Measurements from ENCODE around the gene RCBTB2.

The RCBTB2 gene

GRCh38 chr13:48551329-48551728 is 18.4 kb upstream of the RCBTB2 start:
- DNase-seq (ENCODE audit: low read depth), result no peak
- no peak for TF ChIP-seq CTCF (IDR thresholded peaks at IDR 0.05; ENCODE audit: insufficient read depth, low read depth, low read length, missing control alignments)
- no peak overlapping the region for H3K4me3 ChIP-seq (ENCODE audit: low read length)

- no peak for DNase-seq (ENCODE audit: low read depth)
These were observed 16.8 kb upstream of the RCBTB2 start for GRCh38 chr13:48549658-48550057.

GRCh38 chr13:48547663-48548092 is 14.8 kb upstream of the RCBTB2 start:
- H3K4me3 ChIP-seq (ENCODE audit: low read length), result no peak overlapping the region
- no peak for DNase-seq (ENCODE audit: low read depth)
- no peak for TF ChIP-seq CTCF (IDR thresholded peaks at IDR 0.05; ENCODE audit: insufficient read depth, low read depth, low read length, missing control alignments)

More at GRCh38 chr13:48549658-48550057, 16.8 kb upstream of the RCBTB2 start:
- H3K4me3 ChIP-seq (ENCODE audit: low read length), result no peak overlapping the region
- no peak for TF ChIP-seq CTCF (IDR thresholded peaks at IDR 0.05; ENCODE audit: insufficient read depth, low read depth, low read length, missing control alignments)

- no peak overlapping the region for H3K4me3 ChIP-seq (ENCODE audit: low read length)
- TF ChIP-seq CTCF (IDR thresholded peaks at IDR 0.05; ENCODE audit: insufficient read depth, low read depth, low read length, missing control alignments), result no peak
- no peak for DNase-seq (ENCODE audit: low read depth)
These were observed 12.7 kb upstream of the RCBTB2 start for GRCh38 chr13:48545608-48546007.

GRCh38 chr13:48542581-48543341 is 9.9 kb upstream of the RCBTB2 start:
- TF ChIP-seq CTCF (IDR thresholded peaks at IDR 0.05; ENCODE audit: insufficient read depth, low read depth, low read length, missing control alignments), result no peak
- no peak overlapping the region for H3K4me3 ChIP-seq (ENCODE audit: low read length)
- DNase-seq (ENCODE audit: low read depth), result no peak

GRCh38 chr13:48542138-48542537 is 9.3 kb upstream of the RCBTB2 start:
- no peak for TF ChIP-seq CTCF (IDR thresholded peaks at IDR 0.05; ENCODE audit: insufficient read depth, low read depth, low read length, missing control alignments)
- no peak overlapping the region for H3K4me3 ChIP-seq (ENCODE audit: low read length)
- no peak for DNase-seq (ENCODE audit: low read depth)

- no peak overlapping the region for H3K4me3 ChIP-seq (ENCODE audit: low read length)
- DNase-seq (ENCODE audit: low read depth), result no peak
- TF ChIP-seq CTCF (IDR thresholded peaks at IDR 0.05; ENCODE audit: insufficient read depth, low read depth, low read length, missing control alignments), result no peak
These were observed 6.7 kb upstream of the RCBTB2 start for GRCh38 chr13:48539550-48539949.

Data from epithelial cell of esophagus (primary cell).